ENCODE results near the gene RITA1. TPM values are rescaled to one million over a fixed set of nuclear protein-coding genes. Genes with fewer than 3 reads are reported as not detected.

Gene RITA1
- total and polyA plus RNA-seq, 10 of the 15 experiments (the other 5 are each of a cell fraction or from before 2014, with no cell fraction given), result 2.3 to 39.9 (median 24.8) TPM

DNA sequence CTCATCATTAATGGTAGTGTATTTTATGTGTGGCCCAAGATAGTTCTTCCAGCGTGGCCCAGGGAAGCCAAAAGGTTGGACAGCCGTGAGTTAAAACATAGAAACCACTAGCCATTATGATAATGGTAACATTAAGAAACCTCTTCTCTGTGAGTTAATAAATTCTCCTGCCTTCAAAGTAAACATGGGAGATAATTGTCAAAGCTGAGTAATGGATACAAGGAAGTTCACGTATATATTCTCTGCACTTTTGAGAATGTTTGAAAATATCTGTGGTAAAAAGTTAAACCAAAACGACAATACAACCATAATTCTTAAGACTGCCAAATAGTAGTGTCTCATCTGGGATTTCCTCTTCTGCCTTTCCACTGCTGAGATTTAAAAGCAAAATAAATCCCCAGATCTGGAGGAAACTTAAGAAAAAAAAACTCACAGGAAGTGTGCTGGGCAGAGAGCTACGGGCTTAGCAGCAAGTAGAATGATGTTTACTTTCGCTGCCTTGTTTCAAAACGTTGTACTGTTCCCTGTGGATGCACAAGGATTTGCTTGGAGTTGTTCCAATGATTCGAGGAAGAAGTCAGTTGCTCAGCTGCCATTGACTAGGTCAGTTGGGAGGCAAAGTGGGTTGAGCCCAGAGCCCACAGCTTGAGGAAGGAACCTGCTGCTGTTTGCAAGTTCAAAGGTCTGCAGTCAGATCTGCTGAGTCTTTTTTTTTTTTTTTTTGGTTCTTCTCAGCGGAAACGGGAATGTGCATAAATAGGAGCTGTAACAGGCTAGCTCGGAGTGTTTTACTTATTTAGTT is 37.4 kb downstream of the RITA1 start (continued):
- TF ChIP-seq, protein P1, sequence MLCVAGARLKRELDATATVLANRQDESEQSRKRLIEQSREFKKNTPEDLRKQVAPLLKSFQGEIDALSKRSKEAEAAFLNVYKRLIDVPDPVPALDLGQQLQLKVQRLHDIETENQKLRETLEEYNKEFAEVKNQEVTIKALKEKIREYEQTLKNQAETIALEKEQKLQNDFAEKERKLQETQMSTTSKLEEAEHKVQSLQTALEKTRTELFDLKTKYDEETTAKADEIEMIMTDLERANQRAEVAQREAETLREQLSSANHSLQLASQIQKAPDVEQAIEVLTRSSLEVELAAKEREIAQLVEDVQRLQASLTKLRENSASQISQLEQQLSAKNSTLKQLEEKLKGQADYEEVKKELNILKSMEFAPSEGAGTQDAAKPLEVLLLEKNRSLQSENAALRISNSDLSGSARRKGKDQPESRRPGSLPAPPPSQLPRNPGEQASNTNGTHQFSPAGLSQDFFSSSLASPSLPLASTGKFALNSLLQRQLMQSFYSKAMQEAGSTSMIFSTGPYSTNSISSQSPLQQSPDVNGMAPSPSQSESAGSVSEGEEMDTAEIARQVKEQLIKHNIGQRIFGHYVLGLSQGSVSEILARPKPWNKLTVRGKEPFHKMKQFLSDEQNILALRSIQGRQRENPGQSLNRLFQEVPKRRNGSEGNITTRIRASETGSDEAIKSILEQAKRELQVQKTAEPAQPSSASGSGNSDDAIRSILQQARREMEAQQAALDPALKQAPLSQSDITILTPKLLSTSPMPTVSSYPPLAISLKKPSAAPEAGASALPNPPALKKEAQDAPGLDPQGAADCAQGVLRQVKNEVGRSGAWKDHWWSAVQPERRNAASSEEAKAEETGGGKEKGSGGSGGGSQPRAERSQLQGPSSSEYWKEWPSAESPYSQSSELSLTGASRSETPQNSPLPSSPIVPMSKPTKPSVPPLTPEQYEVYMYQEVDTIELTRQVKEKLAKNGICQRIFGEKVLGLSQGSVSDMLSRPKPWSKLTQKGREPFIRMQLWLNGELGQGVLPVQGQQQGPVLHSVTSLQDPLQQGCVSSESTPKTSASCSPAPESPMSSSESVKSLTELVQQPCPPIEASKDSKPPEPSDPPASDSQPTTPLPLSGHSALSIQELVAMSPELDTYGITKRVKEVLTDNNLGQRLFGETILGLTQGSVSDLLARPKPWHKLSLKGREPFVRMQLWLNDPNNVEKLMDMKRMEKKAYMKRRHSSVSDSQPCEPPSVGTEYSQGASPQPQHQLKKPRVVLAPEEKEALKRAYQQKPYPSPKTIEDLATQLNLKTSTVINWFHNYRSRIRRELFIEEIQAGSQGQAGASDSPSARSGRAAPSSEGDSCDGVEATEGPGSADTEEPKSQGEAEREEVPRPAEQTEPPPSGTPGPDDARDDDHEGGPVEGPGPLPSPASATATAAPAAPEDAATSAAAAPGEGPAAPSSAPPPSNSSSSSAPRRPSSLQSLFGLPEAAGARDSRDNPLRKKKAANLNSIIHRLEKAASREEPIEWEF (IDR thresholded peaks at IDR 0.05; ENCODE audit: insufficient replicate concordance, low read depth, low read length), result no peak
- TF ChIP-seq POU2F2 (IDR thresholded peaks at IDR 0.05; ENCODE audit: borderline replicate concordance, low read depth, low read length) (no peak), MEF2B (IDR thresholded peaks at IDR 0.05; ENCODE audit: partially characterized antibody, poor library complexity, severe bottlenecking) (no peak), EED (IDR thresholded peaks at IDR 0.05; ENCODE audit: low read depth) (0 out of 2 replicates have a peak, but pooled peaks have one; percentile 21), IRF4 (IDR thresholded peaks at IDR 0.05; ENCODE audit: low read depth, low read length) (no peak), SUZ12 (IDR thresholded peaks at IDR 0.05; ENCODE audit: unreplicated experiment) (no peak), HDGF (IDR thresholded peaks at IDR 0.05) (0 out of 2 replicates have a peak, but pooled peaks have one; percentile 52), BHLHE40 (IDR thresholded peaks at IDR 0.05; ENCODE audit: borderline replicate concordance in 1 of 2, low read depth in 2 of 2, low read length in 1 of 2) (peak in 1 of 2 experiments; percentile 15; a peak in 1 of 4 replicates), HDAC2 (IDR thresholded peaks at IDR 0.05) (no peak), IKZF2 (IDR thresholded peaks at IDR 0.05) (peak in 1 of 2 experiments; percentile 75; a peak in 3 of 4 replicates), SP1 (IDR thresholded peaks at IDR 0.05; ENCODE audit: low read depth, low read length) (no peak), MTA2 (IDR thresholded peaks at IDR 0.05; ENCODE audit: low read depth) (peak; percentile 45; the same call in 1 of the 2 replicates), NBN (IDR thresholded peaks at IDR 0.05) (peak; percentile 45; the same call in 1 of the 2 replicates), RCOR1 (conservative IDR thresholded peaks at IDR 0.05; ENCODE audit: low read depth, low read length) (0 out of 2 replicates have a peak, but pooled peaks have one; percentile 61), ZNF687 (IDR thresholded peaks at IDR 0.05) (peak; percentile 58; the same call in 1 of the 2 replicates), NKRF (conservative IDR thresholded peaks at IDR 0.05) (peak; percentile 38; the same call in 1 of the 2 replicates), MXI1 (IDR thresholded peaks at IDR 0.05; ENCODE audit: low read depth, low read length) (no peak), JUNB (IDR thresholded peaks at IDR 0.05) (no peak), IKZF1 (conservative IDR thresholded peaks at IDR 0.05) (peak; percentile 69)
